ENCODE data around the gene CST4. TPM values are rescaled to one million over a fixed set of nuclear protein-coding genes. Genes with fewer than 3 reads are reported as not detected.

The CST4 gene
- total and polyA plus RNA-seq, 2 donors (not counting 3 experiments of a cell fraction or from before 2014, with no cell fraction given) = not detected

DNA sequence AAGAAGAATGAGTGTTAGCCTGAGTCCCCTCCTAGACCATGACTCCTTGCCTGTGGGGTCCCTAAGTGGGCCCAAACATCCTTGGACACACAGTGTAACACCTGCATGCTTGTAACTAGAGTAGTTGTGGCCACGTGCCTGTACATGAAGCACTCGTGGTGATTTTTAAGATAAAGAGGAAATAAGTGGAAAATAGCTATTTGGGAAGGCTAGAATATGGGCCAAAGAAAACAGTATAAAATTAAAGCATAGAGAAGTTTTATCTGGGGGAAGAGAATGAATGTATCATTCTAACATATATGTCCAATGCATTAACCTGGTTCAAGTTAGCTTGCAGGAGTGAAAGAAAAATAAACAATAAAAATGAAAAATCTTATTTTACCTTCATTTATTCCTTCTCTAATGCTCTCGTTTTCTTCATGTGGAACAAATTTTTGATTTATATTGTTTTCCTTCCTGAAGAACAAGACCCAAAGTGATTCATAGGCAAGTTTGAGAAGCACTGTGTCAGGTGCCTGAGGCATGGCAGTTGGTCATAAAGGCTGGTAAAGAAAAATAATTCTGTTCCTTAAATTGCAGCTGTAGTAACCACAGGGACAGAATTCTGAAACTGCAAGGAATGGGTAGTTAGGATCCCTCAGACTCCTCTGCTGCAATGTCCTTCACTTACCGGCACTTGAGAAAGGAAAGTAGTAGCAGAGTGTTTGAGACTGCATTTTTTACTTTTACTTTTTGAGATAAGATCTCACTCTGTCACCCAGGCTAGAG, 42.5 kb downstream of the CST4 start:
- DNase-seq (ENCODE audit: low read depth, low spot score) (peak; percentile 71), FAIRE-seq (no peak)
- no TSS peak for BruUV-seq (replicated peaks)
- no peaks in the 10 kb centered on the region for H3K36me3 ChIP-seq (ENCODE audit: control insufficient read depth in 2 of 2, extremely low read depth in 1 of 2, insufficient read depth in 2 of 2, low read length in 2 of 2)
- ChIA-PET POLR2A (no interaction called here), CTCF (interaction anchor here (0.8 kb wide), 1 partner anchor 225 kb away, joined by 3 read pairs; the partner anchor contains the start of gene NAPB)
- H3K9ac ChIP-seq (replicated peaks; ENCODE audit: extremely low read depth, insufficient read depth, low read length) = no peak overlapping the region
- no peaks in the 10 kb centered on the region for H3K9me3 ChIP-seq (replicated peaks; ENCODE audit: control insufficient read depth, insufficient read depth, low read length)
- no peaks in the 10 kb centered on the region for H3K9me1 ChIP-seq (replicated peaks; ENCODE audit: control insufficient read depth, extremely low read depth, insufficient read depth, low read length)
- no peak overlapping the region for H2AFZ ChIP-seq (ENCODE audit: low read depth, low read length)
- H4K20me1 ChIP-seq (replicated peaks; ENCODE audit: control insufficient read depth, extremely low read depth, insufficient read depth, low read length) = no peaks in the 10 kb centered on the region
- no peak overlapping the region for H3K27ac ChIP-seq (ENCODE audit: insufficient read depth, low read depth, low read length)
- intact Hi-C loops (cut with micrococcal nuclease) (no loop called here), dilution Hi-C loops (cut with MboI; ENCODE audit: extremely low pct_ligation_motif_present, low sequenced_read_pairs) (no loop called here)
- H3K27me3 ChIP-seq (ENCODE audit: control insufficient read depth in 2 of 2, insufficient read depth in 2 of 2, low read length in 2 of 2) = no peaks in the 10 kb centered on the region
- TF ChIP-seq FOS (IDR thresholded peaks at IDR 0.05; ENCODE audit: borderline replicate concordance, insufficient read depth, low read length) (no peak), POLR2AphosphoS5 (IDR thresholded peaks at IDR 0.05; ENCODE audit: insufficient read depth, low read depth, low read length) (no peak), GATA2 (IDR thresholded peaks at IDR 0.05; ENCODE audit: insufficient read depth, insufficient read length, low read depth, low read length) (no peak), CTCF (IDR thresholded peaks at IDR 0.05; ENCODE audit: extremely low read depth in 1 of 2, insufficient read depth in 1 of 2, low read depth in 1 of 2, low read length in 2 of 2) (no peak), MYC (IDR thresholded peaks at IDR 0.05; ENCODE audit: low read depth, low read length) (no peak), POLR2A (IDR thresholded peaks at IDR 0.05; ENCODE audit: low read depth, low read length) (no peak), JUN (IDR thresholded peaks at IDR 0.05; ENCODE audit: borderline replicate concordance, insufficient read depth, insufficient read length, low read depth) (no peak), EZH2 (IDR thresholded peaks at IDR 0.05; ENCODE audit: borderline replicate concordance, low read depth, low read length, severe bottlenecking) (no peak)
- TF ChIP-seq, protein P1, sequence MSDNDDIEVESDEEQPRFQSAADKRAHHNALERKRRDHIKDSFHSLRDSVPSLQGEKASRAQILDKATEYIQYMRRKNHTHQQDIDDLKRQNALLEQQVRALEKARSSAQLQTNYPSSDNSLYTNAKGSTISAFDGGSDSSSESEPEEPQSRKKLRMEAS (IDR thresholded peaks at IDR 0.05; ENCODE audit: insufficient read depth, insufficient read length) = no peak
- H3K4me2 ChIP-seq (ENCODE audit: insufficient read depth, low read length) = no peak overlapping the region
- H3K4me3 ChIP-seq (replicated peaks in 1 of 3; ENCODE audit: insufficient read depth in 1 of 3, low read depth in 1 of 3, low read length in 3 of 3) = no peak overlapping the region
- peaks cover 16% of the 10 kb centered on the region for H3K4me1 ChIP-seq (ENCODE audit: control insufficient read depth, extremely low read depth, insufficient read depth, low read length)
- no peaks in the 10 kb centered on the region for H3K79me2 ChIP-seq (ENCODE audit: control insufficient read depth, insufficient read depth, low read length)
